Measurements from ENCODE around the gene YIF1A.

The YIF1A gene, protein sequence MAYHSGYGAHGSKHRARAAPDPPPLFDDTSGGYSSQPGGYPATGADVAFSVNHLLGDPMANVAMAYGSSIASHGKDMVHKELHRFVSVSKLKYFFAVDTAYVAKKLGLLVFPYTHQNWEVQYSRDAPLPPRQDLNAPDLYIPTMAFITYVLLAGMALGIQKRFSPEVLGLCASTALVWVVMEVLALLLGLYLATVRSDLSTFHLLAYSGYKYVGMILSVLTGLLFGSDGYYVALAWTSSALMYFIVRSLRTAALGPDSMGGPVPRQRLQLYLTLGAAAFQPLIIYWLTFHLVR

DNA sequence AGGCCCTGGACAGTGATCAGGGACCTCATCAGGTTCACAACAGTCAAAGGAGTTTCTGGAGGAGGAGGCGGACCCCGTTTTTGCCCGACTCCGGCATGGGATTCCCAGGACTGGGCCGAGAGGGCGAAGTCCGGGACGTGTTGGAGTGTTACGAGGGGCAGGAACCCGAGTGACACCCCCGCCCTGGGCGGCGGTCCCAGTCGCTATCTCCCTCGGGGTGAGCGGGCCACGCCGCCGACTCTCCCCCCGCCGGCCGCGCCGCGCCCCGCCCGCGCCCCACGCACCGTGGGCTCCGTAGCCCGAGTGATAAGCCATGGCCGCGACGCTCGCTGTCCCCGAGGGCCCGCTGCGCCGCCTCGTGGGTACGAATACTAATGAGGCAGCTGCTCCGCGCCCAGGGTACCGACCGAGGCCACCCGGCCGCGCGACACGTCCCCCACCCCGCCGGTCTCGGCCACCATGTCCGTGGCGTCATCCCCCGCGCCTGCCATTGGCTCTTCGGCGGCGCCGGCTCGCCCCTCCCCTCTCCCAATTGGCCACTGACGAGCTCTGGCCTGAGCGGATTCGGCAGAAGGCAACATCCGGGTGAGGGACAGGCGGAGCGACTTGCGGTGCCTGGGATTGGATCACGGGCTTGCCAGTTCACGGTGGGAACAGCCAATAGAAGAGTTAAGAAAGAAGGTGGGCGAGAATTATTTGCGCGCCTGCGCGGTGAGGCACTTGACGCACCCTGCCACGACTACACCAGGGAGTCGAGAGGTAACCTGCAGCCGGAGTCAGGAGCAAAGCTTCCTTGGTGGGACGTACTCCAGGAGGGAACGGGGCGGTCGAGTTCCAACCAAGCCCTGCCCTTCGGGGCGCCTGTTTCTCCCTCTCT, at the start of gene YIF1A:
Gene YIF1A, minus strand, starts transcription at position 473 of the 877 bp plus-strand sequence. Its CDS starts 158 bp downstream, at position 315.
- DNase-seq (ENCODE audit: low read depth) = peak; percentile 99

DNA sequence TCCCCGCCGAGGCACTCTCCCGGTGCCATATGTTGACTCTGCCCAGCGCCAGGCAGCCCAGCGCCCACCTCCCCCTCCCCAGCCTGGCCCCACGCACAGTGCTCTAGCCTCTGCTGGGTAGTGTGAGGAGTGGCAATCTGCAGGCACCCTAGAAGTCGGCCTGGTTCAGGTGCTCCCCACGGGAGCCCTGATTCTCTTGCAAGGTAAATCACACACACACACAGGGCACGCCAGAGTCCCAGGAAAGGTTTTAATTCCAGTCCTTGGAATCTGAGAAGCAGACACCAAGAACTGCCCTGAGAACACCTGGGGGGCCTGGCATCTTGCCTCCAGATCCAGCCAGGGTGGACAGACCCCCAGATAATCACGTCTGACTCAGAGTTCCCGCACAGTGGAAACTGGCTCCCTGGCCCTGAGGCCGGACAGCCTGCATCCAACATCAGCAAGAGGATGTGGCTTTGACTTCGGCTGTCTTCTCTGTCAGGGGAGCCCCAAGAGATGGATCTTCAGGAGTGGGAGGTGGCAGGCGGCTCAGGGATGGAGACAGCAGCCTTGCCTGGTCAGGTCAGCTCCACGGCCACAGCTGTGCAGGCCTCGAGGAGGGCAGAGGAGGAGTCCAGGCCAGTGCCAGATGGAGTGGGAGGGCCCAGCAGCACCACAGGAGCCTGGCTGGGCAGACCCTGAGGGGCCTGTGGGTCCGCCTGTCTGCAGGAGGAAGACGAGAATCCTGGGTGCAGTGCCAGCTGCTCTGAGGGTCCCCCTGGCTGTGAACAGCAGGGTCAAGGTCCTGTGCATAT, 48.4 kb upstream of the YIF1A start:
- no peak for DNase-seq (ENCODE audit: low read depth)

DNA sequence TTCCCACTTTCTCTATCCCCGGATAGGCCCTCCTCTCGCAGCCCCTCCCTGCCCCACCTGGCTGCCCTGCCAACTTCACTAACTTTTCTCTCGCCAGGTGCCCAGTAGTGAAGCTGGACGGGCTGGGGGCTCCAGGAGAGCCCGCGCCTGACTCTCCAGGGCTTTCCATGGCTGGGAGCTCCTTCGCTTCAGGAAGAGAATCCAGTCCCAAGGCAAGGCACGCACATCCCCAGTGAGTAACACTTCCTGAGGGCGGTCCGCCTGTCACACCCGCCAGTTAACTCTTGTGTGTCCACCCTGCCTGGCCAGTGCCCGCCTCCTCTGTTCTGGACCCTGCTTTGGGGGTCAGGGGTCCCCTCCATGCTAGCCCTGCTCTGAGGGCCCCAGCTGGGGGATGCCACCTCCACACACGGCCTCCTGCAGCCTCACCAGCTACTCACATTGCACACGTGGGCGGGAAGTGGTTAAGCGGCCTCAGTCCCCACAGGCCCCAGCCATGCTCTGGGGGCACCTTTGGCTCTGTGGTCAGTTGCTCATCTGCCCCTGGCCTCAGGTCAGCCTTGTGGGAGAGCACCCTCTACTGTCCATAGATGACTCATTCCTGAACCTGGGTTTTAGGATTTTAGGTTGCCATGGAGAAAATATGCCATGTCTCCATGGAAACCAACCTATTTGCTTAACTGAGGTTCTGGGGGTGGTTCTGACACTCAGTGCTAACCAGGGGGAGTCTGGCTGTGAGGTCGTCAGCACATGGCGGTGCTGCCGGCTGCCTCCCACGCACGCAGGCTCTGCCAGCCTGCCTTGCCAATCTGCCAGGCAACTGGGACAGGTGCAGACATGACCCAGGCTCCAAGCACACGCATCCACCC, 47.5 kb upstream of the YIF1A start, which contains the start of gene RIN1:
Gene RIN1, minus strand, starts transcription at position 201 of the 869 bp plus-strand sequence. Its CDS starts 32 bp downstream, at position 169.
- peak; percentile 92 for DNase-seq (ENCODE audit: low read depth)

DNA sequence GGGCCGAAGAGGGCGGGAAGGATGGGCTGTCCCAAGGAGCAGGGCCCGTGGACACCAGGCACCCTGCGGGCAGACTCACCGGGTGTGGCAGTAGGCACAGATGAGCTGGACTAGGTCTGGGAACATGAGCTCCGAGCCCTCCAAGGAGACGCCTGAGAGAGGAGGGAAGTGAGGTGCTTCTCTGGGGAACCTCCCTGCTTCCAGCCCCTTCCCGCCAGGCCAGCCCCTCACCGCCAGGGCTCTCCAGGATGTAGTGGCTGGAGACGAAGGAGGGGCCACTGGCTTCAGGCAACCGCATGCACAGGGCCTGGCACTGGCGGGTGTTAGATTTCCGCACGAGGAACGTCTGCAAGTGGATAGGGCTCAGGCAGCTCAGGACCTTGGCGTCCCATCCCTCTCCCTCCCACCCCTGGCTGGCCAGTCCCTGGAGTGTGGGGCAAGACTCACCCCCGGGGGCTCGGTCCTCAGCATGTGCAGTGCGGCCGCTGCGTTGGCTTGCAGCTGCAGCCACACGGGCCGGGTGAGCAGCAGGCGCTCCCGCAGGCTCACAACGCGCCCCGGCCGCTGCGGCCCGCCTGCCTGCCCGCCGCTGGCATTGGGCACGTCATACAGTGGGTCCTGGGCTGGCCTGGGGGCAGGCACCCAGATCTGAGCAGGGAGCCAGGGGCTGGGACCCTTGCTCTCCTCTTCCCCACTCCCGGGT, 46.7 kb upstream of the YIF1A start:
- no peak for DNase-seq (ENCODE audit: low read depth)

DNA sequence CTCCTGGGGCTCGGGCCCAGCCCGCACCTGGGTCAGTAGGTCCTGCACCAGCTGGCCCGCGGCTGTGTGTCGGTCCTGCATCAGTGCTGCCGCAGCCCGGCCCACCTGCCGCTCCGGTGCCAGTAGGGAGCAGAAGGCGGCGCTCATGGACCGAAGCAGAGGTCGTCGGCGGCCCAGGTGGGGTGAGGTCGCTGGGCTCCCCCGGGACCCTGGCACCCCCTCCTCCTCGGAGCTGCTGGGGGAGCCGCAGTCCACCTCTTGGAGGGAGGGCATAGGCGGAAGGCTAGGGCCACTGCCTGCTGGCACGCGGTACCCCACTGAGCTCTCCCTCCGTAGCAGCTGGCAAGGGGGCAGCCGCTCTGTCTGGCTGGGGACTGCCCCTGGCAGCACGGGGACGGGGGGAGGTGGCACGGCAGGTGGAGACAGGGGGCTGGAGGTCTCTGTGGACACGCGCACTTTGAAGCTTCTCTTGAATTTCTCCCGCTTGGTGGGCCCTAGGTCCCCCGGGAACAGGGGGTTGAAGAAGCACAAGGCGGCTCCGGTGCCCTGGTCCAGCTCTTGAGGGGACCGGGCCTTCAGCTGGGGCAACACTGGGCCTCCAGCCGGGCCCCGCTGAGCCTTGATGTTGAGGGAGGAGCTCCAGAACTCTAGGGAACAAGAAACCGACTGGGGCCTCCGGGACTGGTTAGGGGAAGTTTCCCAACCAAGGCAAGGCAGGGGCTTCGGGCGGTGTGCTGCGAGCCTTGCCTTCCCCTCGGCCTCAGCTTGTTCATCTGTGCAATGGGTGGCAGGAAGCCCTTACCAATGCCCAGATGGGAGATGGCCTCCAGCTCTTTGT, 45.9 kb upstream of the YIF1A start:
- no peak for DNase-seq (ENCODE audit: low read depth)

DNA sequence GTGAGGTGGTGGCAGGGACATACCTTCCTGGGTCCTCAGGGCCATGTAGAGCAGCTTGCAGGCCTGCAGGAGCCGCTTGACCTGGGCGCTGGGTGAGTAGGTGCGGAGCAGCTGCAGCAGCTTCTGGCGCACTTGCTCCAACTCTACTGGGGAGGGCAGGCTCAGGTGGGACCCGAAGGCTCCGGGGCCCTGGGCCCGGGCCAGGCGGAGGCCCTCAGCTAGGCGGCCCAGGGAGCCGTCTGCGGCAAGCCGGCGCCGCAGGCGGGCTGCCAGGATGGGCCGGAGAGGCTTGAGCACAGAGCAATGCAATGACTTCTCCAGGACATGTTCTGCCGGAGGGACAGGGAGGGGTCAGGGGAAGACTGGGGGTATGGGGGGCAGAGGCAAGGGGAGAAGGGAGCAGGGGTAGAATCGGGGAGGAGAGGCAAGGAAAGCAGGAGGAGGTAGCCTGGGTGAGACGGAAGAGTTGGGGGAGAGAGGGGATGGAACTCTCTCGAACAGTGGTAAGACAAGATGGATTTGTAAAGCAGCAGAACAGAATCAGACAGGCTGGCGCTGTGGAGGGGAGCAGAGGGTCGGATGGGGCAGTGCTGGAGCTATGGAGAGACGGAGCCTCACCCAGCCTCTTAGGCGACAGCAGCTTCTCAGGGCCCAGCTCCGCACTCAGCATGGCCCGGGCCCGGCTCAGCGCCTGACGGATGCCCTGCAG, 45.1 kb upstream of the YIF1A start:
- DNase-seq (ENCODE audit: low read depth) = no peak

DNA sequence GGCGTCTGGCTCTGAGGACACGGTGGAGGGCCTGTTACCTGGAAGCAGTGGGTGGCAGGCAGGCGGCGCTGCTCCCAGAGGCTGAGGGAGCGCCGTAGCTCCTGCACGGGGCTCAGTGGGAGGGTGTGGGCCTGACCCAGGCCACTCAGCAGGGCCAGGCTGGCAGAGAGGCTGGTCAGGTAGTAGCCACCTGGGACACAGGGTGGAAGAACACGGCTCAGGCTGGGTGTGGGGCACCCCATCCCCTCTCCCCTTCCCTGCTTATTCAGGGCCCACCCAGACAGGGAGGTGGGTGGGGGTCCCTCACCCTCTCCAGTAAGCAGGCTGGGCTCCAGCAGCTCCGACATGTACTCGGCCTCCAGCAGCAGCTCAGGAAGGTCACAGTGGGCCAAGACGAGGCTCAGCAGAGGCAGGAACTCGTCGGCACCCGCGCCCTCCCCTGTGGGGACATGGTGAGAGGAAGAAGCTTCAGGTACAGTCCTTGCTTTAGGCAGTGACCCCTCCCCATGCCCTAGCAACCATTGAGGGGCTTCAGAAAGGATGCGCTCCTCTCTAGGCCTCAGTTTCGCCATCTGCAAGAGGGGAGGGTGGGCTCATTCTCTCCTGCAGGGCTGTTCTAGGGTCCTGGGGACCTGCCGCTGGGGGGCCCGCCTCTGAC, 44.4 kb upstream of the YIF1A start:
- no peak for DNase-seq (ENCODE audit: low read depth)

DNA sequence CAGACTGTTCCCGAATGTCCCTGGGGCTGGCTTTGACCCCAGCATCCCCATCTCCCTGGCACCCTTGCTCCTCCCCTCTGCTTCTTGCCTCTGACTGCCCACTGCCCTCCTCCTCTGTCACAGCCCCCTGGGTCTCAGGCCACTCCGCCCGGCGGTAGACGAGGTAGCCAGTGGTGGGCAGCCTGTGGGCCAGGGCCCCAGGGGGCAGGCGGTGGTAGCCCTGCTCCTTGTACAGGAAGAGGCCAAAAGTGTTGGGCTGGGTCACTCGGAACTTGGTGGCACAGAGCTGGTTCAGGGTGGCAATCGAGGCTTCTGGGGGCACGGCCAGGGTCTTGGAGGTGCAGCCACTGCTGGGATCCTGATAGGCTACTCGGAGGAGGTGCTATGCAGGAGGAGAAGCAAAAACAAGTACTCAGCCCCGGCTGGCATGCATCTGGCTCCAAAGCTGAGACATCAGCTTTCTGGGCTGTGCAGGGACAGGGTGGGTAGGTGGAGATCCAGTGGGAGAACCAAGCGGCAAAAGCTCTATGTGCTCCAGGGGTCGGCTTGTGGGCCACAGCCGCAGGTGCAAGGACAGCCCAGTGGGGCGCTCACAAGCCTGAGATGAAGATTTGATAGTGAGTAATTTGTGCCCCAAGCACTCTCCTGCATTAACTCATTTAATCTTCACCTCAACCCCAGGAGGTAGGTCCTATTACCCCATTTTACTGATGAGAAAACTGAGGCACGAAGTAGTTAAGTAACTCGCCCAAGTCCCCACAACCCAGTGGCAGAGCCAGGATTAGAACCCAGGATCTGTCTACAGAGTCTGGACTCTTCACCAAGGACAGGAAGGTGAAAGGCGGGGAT, 43.7 kb upstream of the YIF1A start:
- DNase-seq (ENCODE audit: low read depth) = no peak

DNA sequence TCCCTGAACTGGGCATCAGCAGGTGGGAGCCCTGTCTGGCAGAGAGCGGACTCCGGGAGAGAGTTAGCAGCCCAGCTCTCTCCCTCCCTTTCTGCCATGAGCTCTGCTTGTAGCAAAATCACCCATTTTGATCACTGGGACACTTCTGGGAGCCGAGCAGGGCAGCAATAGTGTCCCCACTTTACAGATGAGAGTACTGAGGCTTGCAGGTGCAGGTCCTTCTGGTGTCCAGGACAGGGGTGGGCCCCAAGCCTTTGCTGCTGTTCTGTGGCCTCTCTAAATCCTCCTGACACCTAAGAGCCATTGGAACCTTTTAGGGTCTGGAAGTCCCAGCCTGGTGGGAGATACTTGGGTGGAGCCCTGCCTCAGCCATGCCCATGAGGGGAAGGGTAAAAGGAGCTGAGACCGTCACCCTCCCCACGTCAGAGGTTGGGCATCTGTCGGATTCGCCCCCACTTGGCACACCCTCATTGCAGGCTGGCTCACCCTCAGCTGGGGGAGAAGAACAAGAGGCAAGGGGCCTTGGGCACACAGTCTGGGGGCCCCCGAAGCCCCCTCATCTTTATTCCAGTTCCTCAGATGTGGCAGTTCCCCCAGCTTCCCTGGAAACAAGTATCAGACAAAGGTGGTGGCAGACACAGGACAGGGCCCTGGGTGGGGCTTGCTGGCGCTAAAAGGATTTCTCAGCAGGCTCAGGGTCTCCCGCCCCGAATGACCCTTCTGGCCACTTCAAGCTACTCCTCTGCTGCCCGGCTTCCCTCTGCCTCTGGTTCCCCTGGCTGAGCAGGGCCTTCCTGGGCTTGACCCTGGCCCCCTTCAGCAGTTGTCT, 42.8 kb upstream of the YIF1A start:
- no peak for DNase-seq (ENCODE audit: low read depth)

DNA sequence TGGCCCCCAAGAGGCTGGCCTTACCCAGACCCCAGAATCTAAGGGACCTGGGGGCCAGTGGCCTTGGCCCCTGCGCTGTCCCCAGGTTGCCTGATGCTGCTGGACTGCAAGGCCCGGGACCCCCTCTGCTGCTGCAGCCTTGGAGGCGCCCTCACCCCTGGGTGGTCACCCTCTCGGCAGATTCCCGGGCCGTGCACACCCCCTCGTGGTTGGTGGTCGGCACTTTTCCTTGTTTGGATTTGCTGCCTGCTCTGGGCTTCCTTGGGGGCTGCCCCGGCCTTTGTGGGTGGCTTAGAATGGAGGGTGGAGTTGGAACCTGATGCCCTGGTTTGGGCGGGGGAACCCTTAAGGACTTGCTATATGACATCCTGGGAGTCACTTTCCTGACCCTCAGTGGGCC, 42.0 kb upstream of the YIF1A start:
- no peak for DNase-seq (ENCODE audit: low read depth)

DNA sequence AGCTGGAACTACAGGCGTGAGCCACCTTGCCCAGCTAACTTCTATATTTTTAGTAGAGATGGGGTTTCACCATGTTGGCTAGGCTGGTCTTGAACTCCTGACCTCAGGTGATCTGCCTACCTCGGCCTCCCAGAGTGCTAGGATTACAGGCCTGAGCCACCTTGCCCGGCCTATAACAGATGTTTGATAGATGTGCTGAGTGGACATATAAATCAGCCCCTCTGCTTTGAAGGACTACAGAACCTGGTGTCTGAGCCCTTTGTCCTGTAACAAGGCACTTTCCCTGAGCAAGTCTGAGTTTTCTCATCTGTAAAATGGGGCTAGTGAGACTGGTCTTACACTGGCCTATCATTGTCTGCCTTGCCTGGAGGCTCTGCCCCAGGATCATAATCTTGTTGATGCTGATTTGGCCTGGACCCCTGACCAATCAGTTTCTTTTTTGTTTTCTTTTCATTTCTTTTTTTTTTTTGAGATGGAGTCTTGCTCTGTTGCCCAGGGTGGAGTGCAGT, 40.3 kb upstream of the YIF1A start:
- no peak for DNase-seq (ENCODE audit: low read depth)

DNA sequence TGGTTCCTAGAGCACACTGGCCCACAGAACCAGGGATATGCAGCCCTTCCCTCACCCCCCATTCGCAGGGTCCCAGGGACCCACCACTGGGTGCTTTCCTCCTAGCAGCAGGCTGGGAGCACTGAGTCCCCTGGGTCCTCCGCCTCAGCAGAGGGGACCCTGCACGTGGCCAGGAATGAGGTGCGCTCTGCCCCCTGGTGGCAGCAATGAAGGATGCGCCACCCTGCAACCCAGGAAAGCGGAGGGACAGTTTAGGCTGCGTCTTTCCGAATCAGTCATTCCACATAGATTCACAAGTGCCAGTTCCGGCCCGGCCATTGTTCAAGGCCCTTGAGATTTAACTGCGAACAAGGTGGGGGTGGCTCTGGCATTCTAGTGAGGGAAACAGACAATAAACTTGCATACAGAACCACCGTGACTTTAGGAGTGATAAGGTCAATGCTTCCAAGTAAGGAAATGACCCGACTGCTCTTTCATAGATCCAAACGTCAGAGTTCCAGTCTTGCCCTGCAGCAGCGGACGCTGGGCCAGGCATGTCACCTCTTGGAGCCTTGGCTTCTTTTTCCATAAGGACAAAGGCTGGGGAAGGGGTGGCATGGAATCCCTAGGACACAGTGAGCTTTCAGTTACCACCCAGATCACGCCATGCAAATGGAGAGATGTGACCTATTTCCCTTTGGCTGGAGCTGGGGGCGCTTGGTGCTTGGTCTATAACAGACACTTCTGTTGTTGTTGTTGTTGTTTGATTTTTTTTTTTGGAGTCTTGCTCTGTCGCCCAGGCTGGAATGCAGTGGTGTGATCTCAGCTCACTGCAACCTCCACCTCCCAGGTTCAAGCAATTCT, 39.6 kb upstream of the YIF1A start:
- DNase-seq (ENCODE audit: low read depth) = no peak

DNA sequence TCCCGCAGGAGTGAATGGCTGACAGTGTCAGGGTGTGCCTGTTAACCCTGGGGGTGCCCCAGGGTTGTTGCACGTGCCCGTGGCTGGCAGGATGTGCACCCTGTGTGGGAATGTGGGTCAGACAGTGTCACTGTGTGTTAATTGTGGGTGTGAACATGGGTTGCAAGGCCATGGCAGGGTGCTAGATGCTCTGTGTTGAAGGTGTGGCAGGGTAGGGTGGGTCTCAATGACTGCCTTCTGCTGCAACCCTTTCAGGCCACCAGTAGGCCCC, 39.0 kb upstream of the YIF1A start:
- no peak for DNase-seq (ENCODE audit: low read depth)

DNA sequence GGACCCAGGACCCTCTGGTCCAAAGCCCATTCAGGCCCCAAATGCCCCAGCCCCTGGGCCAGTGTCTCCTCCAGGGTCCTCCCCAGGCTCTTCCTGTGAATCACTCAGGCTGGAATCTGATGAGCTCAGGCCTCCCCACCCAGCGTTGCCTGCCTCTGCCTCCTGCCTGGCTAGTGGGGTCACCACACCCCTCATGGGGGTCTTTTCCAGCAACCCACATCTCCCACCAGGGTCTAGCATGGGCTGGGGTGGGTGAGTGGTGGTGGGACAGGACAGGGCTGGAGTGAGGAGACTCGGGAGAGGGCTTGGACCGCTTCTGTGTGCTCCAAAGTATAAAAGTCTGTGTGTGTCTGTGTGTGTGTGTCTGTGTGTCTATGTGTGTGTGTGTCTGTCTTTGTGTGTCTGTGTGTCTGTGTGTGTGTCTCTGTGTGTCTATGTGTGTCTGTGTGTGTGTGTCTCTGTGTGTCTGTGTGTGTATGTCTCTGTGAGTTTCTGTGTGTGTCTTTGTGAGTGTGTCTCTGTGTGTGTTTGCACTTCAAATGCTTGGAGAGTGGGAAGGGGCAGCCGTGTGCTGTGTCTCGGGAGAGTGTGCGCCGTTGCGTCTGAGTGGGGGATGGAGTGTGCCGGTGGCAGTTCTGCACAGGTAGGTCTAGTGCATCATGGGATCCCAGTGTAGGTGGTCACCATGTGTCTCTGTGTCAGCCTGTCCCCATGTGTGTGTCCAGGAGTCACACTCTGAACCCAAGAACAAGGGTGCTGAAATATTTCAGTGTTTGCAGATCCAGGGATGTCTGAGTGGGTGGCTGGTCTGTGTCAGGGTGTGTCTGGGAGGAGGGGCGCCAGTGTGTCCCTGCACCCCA, 38.5 kb upstream of the YIF1A start:
- DNase-seq (ENCODE audit: low read depth) = no peak

All from fibroblast of the conjunctiva (primary cell).